GM19193 (cell line): ENCODE results near the gene KIRREL3.

ENCODE experiments used
- POLR2A ChIP-seq: IDR thresholded peaks from 4 replicates; pipeline ENCODE4 v1.6.1; 2011; ENCODE audit not compliant: insufficient read depth, insufficient read length; ENCODE audit errors: extremely low read depth

The KIRREL3 gene

DNA sequence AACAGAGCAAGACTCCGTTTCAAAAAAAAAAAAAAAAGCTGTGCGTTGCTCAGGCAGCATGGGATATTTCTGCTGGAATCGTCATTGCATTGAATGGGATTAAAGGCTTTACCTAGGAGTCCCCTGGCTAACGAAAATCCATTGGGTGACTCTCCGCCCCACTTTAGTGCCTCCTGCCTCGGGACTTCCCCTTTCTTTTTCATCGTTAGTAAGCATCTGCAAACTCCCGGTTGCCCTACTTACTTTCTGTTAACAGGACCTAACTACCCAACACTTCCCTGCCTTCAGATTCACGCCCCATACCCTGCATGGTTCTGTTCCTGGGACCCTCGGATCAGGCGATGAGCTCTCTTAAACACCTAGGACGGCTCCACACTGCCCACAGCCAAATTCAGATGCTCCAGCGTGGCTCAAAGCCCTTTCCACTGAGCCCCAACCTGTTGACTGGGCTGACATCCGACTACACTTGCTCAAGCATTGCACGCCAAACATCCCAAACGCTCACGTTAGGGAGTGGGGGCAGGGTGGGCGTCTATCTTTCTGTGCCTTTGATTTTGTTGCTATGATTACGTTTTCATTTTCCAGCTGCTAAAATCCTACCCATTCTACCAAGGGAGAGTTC lies 501.3 kb downstream of the KIRREL3 start:
- TF ChIP-seq POLR2A = no peak

DNA sequence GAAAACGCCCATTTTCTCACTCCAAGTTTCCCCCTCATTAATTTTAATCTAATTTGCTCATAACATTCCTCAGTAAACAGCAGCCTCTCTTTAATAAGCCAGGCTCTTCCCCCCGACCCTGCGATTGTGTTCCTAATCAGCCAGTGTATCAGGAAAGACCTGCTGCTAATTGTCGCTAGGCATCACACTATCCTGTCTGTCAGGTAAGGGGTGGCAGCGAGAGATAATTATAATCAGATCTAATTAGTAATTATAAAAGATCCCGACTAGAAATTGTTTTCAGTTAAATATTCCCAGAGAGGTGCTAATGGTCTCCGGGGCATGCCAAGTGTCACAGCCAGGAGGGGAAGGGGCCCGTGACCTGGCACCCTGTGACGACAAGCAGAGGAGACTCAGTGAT lies 502.3 kb downstream of the KIRREL3 start:
- no peak for TF ChIP-seq POLR2A

DNA sequence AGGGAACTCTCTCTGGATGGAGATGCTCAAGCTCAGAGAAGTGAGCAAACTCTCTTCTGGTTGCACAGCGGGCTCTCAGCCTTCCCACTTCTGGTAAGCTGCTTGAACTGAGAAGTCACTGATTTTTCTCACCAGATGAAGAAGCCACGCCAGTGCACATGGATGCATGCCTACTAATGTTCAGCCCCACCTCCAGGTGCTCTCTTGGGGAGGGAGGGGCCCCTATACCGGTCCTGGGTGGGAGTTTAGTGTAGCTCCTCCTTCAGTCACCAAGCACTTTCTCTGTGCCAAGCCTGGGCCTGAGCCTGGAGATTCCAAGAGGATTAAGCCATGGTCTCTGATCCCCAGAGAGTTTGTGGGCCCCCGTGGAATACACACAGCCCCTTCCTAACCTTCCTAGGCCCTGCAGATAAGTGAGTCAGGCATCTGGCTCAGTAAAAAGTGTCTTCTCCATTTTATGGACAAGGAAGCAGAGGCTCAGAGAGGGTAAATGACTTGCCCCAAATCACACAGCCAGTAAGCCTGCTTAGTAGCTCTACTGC lies 502.9 kb downstream of the KIRREL3 start:
- TF ChIP-seq POLR2A = no peak

DNA sequence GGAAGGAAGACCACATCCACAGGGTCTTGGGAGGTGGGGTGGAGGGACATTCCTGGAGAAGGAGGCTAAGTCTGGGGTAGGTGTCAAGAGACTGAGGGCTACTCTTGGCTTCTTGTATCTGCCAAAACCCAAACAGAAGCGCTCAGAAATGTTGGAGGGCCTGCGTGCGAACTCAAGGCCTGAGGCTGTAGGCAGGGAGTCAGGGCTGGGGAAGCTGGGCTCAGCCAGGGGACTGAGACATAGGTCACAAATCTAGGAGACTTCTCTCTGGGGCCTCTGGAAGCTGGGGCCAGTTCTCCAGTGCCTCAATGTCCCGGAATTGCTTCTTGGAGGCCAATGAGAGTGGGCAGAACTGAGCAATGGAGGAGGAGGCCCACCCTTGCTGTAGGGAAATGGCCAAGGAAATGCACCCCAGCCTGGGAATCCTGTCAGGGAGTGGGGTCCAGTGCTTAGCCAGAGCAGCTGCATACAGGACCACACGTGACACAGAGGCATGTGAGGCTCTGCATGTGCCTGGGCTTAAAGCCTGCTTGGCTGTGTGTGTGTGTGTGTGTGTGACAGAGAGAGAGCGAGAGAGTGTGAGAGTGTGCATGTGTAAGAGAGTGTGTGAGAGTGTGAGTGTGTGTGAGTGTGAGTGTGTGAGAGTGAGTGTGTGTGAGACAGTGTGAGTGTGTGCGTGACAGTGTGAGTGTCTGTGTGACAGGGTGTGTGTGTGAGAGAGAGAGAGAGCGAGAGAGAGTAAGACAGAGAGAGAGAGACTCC lies 503.8 kb downstream of the KIRREL3 start:
- no peak for TF ChIP-seq POLR2A

DNA sequence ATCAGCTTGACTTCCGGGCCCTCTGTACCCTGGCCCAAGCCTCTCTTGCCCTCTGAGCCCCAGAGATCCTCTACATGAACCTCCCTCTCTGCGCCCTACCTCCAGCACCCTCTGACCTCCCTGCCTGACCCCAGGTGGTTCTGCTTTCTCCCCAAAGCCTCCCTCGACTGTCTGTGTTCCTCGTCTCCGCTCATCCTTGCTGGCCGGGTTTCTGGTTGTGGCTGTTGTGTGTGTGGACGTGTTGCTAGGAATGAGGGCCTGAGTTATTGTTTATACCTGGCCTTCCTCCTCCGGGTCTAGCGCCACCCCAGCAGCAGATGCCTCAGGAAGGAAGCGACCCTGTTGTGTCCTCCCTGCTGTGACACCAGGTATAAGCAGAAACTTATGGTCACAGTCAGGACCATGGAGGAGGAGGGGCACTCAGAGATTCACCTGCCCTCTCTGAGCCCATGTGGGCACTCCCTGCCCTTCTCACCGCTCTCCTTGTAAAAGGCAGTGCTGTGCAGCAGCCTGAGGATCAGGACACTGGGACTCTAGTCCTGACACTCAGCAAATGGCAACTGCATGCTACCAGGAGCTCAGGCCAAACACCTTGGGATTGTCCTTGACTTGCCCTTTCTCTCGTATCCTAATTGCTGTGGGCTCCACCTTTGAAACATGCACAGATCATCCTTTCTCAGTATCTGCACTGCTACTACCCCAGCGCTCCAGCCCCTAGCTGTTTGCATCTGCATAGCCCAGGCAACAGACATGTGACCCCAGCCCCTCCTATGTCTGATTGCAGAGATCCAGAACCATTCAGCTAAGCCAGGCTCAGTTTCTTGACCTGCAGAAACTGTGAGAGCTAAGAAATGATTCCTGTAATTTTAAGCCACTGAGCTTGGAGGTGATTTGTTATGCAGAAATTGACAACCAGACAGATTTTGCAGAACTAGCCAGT lies 505.0 kb downstream of the KIRREL3 start:
- no peak for TF ChIP-seq POLR2A

DNA sequence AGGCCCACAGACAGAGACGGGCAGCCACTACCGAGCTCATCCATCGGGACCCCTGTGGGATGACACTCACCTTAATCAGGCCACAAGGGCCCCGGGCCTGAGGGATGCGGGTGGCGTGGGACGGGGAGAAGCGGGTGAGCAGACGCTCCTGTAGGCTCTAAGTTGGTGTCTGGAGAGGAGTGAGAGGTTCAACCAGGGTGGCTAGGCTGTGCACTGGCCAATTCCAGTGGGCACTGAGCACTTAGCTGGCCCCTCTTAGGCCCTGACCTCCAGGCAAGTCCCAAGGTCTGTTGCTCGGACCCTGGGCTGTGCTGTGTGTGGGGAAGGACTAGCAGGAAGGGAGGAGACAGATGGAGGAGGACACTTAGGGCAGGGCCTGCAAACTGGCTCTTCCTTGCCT lies 505.7 kb downstream of the KIRREL3 start:
- TF ChIP-seq POLR2A = no peak

DNA sequence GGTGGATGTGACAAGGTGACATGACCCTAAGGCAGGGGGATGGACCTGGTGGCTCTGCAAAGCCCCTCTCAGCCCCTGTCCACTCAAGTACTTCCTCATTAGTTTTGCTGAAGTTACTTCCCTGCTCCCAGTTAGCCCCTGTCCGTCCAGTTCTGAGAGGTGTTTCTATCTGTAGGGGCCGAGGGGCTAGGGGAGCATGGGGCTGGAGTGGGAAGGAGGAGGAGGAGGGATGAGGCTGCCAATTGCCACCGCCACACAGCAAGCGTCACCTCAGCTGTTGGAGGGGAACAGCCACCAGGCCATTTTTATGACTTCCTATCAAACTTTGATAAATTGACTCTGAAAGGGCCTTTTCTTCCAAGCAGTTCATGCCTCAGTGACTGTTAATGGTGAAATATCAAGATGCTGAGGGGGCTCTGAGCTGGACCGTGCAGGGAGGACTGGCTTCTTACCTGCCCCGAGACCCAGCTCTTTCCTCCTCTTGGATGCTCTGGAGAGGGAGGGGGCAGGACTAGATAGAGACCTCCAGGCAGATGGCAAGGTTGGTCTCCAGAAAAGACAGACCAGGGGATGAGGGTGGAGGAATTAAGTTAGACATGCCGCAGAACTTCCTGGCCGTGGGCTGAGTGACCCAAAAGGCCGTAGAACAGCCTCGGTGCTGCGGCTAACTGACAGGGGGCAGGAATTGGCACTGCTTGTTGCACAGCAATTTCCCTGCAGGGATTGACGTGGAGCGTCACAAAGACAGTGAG lies 508.1 kb downstream of the KIRREL3 start:
- no peak for TF ChIP-seq POLR2A

DNA sequence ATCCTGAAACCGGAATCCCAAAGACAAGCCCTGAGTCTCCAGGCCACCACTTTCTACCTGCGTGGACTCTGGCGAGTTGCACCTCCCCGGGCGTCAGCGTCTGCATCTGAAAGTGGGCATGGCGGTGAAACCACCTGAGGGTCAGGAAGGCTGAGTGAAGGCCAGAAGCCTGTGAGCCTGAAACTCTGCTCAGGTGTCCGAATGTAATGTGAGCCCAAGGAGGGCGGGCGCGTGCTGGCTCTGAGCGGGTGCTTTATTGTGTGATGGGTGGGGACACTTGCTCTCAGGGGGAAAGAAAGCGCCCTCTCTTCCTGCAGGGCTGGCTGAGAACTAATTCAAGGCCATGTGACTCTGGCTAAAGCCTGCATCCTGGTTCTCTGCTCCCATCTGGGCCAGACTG lies 509.5 kb downstream of the KIRREL3 start:
- no peak for TF ChIP-seq POLR2A

DNA sequence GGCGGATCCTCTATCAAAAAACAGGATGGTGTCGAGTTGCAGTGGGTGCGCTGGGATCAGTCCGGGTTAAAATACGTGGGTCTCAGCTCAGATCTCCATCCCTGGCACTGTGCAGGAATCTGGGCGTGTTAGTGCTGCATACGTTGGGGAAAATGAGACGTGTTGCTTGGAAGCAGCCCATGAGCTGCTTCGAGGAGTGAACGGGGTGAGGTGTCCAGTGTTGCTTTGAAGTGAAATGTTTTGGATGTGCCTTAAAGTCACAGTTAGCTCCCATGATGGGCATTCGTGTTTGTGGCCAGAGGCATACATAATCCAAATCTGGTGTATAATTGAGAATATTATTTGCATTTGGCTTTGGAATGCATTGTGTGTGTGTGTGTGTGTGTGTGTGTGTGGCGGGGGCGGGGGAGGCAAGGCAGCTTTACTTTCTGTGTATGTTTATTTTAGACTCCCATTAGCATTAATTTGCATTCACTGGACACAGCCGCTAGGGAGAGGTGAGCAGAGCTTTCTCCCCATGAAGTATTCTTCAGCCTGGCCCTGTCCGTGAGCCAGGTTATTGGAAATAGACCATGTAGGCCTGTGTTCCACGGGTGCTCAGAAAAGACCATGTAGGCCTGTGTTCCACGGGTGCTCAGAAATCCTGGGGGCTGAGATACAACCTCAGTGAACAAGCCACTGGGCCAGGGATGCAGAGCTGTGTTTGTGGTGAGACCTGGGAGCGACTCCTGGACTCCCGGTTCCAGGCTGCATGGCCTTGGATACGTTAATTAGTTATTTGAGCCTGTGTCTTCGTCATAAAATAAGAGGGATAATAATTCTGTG lies 510.5 kb downstream of the KIRREL3 start:
- no peak for TF ChIP-seq POLR2A

DNA sequence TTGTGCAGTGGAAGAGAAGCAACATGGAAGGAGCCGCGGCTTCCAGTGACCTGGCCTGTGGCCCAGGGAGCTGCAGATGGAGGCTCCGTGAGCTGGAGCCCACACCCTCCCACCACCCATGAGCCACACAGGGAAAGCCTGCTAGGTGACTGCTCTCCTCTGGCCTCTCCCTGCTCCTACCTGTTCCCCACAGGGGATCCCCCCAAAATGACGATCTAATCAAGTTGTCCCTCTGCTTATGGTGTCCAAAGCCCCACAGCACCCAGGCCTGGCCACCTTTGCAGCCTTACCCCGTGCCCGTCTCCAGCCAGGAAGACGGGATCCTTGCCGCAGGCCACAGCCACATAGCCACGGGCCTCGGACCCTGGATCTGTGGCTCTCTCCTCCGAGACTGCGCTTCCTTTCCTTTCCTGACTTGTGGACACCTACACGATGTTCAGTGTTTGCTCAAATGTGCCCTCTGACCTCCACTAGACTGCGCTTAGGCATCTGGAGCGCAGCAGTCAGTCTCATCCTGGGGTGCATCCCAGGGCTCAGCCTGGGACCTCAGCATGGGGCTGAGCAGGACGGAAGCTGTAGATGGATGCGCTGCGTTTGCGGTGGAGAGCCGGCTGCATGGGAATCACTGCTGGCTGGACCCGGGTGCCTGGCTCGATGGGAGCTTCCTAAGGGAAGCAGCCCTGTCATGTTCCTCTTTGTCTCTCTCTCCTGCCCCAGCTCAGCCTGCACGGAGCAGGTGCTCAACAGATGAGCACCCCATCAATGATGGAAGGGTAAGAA lies 511.8 kb downstream of the KIRREL3 start:
- TF ChIP-seq POLR2A = no peak

DNA sequence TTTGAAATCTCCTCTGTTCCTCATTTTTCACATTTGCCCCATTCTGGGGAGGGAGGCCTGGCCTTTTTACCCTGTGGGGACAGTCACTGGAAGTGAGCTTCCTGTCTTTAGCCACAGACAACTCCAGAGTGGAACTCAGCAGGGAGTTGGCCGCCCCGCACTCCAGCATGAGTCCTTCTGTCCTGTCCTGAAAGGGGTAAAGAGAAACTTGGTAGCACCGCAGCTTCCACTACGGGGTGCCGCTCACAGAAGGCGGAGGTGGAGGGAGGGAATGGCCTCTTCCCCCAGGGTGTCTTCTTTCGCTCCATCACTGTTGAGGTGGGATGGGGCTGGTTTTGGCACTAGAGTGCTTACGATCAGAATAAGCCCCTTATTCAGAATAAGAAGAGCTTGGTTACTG lies 512.9 kb downstream of the KIRREL3 start:
- TF ChIP-seq POLR2A = no peak

DNA sequence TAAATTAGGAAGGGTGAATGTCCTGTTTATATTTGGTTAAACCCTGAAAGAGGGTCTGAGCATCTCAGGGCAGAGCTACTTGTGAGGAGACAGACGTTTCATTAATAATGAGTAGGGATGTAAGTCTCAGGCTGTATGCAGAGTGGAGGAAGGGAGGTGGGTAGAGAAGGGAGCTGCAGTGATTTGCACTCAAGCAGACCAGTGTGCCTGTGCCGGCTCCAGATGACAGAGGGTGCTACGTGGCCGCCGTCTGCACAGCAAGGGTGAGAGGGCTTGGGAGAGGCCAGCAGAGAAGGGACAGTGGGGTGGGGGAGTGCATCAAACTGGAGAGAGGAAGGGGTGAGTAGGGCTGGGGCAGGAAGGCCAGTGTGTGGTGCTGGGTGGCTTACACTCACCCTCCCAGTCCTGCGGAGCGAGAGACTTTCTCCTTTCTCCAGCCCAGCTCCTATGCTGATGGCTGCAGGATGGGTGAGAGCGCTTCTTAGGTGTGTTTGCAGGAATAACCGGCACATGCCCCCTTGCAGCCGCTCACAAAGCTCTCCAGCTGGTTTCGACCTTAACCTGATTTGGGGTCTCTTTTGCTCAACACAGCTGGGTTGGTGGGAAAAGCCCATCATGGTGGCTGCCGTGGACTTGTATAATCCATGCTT lies 514.5 kb downstream of the KIRREL3 start:
- TF ChIP-seq POLR2A = no peak
